IPS-NIHi11 (cell line): ENCODE data around the gene GGA2.
"Not testable (repeated sequence)": the region's sequence is repeated elsewhere in the genome, so short reads cannot be mapped to it uniquely, and the experiment has no call there.

Experiments
- DNase-seq: peaks from one replicate; pipeline ENCODE4 v3.0.0; 2012; ENCODE audit warnings: mixed read lengths, low spot score

GGA2 gene

DNA sequence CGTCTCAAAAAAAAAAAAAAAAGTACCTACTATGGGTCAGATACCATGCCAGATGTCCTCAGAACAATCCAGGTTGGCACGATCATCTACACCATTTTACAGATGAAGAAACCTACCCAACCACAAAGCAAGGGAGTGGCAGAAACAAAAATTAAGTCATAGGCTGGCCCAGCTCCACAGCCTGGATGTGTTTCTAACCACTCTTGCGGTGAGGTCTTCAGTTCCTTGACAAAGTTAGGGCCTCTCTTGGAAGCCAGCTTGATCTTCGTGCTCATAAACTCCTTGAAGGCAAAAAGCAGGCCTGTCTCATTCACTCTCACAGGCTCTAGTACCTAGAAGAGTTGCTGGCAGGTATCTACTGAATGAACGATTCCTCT, 6.2 kb downstream of the GGA2 start:
- DNase-seq: no peak

GRCh38 chr16:23502466-23502865, 7.8 kb downstream of the GGA2 start:
- no peak for DNase-seq

DNA sequence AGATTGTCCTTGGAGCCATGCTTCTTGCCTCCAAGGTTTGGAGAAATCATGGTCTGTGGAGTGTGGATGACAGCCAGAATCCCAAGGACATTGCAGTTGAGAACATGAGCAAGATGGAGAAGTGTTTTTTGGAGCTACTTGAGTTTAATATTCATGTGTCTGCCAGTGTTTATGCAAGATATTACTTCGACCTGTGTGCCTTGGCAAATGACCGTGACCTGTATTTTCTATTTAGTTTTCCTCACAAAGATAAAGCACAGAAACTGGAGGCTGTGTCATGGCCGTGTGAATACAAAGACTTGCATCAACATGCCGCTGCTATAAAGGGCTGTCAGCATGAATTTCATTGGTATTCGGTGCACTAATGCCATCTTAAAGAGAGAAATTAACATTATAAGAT, 9.0 kb downstream of the GGA2 start:
- no peak for DNase-seq

DNA sequence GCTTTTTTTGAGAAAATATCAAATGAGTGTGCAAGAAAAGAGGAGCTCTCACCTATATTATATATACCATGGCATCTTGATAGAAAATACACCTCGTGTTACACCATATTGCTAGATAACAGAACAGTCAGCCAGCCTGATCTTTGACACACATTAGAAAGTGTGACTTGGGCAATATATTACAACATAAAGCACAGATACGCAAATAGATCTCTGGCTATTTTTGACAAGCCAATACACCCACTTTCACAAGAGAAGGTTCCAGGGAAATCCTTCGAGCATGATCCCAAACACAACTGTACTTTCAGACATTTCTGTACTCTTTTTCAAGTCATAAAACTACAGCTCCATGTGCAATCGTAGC, 9.4 kb downstream of the GGA2 start:
- DNase-seq: no peak

DNA sequence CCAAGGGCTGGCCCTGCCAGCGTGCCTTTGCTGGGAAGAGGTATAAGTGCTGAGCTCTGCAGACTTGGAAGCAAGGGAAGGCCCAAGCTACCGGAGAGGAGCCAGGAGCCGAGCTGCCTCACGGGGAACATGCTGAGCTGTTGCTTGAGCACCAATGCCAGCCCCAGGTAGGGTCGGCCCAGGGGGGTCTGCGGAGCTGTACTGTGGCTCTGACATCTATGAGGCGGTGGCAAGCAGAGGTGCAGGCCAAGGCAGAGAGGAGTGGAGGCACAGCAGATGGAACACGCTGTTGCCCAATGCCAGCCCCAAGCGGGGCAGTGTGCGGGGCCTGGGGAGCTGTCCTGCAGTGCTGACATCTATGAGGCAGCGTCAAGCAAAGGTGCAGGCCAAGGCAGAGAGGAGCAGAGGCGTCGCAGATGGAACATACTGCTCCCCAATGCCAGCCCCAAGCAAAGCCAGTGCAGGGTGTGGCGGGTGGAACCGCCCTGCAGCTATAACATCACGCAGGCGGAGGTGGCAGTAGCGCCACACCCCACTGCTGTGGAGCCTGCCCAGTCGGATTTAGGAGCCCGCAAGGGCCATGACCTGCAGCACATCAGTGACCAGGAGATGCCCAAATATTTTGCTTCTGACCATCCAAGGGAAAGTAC, 10.0 kb downstream of the GGA2 start:
- no peak for DNase-seq

DNA sequence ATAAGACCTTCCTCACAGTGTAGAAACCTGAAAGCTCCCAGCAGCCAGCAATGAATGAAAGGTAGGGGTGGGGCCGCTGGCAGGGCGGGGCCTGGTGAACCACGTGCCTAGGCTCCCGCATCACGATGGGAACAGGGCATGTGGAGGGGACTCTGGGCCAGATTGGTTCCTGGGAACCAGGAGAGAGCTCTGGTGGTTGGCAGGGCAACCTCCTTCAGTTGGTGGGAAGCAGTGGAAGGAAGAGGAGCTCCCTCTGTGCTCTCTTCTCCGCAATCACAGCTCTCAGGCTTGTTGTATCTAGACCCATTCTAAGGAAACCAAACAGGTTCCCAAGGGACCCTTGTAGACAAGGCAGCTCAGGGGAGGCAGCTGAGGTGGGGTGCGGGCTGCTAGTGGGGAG, 10.5 kb downstream of the GGA2 start:
- peak; percentile 30 for DNase-seq

DNA sequence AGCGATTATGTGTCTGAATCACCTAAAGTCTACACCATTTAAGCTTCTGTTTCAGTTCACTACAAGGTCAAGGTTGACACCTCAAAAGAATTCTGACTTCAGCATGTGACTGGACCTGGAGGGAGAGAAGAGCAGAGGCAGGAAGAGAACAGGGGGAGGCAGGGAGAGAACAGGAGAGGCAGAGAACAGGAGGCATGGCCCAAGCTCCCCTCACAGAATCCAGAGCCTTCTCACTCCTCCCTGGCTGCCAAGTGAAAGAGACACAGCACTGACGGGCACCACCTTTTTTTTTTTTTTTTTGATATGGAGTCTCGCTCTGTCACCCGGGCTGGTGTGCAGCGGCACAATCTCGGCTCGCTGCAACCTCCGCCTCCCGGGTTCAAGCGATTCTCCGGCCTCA, 11.4 kb downstream of the GGA2 start:
- no peak for DNase-seq

DNA sequence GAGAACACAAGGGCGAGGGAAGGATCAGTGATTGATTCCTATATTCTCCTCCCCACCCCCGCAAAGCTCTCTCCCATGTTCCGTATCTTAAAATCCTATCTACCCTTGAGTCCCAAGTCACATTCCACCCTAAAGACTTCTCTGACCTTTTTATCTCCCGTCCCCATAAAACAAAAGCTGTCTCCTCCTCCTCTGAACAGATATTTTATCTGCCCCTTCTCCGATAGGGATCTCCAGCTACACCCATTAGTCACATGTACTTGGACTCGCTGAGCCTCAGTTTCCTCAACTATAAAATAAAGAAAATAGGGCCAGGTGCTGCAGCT, 12.8 kb downstream of the GGA2 start:
- no peak for DNase-seq

- DNase-seq: no peak
Measured at GRCh38 chr16:23496821-23497542, 13.3 kb downstream of the GGA2 start.

DNA sequence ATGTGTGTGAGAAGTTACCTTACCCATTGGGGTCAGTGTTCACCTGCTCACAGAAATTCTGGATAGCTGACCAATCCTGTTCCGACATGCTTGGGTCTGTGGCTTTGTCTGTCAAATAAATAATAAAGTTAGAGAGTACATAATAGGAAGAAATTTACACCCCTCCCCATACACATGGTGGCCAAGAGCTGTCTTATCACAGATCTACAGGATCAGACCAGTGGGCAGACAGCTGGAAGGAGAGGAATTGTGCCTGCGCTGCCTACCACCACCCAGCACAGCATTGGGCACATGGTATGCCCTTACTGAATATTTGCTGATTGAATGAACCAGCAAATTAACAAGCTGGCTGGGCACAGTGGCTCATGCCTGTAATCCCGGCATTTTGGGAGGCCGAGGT, 14.6 kb downstream of the GGA2 start:
- DNase-seq: no peak

DNA sequence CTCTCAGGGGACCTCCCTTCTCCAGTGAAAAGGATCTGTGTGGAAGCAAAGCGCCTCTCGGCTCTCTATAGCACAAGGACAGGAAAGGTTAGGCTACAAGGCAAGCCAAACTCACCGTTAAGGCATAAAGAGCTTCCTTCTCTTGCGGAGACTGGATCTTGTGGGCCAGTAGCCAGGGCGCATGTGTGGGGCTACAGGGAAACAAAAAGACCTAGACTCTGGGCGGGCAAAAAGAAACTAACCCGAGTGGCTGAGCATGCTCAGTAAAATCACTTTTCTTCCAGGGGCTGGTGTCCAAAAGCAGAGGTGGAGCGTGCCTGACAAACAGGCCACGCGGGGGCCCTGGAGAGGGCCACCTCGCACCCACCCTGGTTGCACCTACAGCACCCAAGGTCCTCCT, 16.1 kb downstream of the GGA2 start:
- no peak for DNase-seq

- peak; percentile 19 for DNase-seq
Measured at GRCh38 chr16:23491490-23492391, 18.6 kb downstream of the GGA2 start.

DNA sequence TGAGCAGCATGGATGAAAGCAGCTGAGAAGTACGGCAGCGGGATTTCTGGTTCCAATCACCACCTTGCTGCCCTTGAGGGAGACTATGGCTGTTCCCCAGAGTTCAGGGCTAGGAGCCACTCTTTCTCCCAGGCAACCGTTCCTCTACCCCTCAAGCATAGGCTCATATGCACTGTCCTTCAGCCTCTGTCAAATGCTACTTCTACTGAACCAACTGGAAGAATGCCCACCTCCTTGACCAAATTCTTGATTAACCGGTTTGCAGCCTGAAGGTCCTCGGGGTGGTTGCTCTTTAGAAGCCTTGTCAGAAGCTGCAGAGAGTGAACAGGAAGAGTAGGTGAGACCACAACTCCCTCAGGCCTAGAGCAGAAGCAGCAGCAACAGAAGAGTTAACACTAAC, 23.8 kb downstream of the GGA2 start:
- DNase-seq: no peak

DNA sequence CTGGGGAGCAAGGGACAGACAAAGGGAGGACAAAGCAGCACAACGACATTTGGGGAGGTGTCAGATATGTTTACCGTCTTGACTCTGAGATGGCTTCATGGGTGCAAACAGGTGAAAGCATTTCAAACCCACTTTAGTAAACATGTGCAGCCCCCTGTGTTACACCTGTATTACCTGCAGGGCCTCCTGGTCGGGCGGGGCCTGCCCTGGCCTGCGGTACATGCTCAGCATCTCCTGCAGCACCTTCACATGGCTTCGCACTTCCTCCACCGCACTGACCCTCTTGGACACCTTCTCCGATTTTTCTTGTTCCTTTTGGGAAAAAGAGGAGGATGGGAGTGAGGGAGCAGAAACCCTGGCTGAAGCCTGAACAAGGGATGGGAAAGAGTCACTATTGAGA, 24.5 kb downstream of the GGA2 start:
- DNase-seq: no peak

GRCh38 chr16:23485257-23485614, 25.1 kb downstream of the GGA2 start:
- no peak for DNase-seq

- DNase-seq: no peak
Measured at GRCh38 chr16:23484510-23485256, 25.6 kb downstream of the GGA2 start.

GRCh38 chr16:23483492-23483891, 26.8 kb downstream of the GGA2 start:
- not testable (repeated sequence) for DNase-seq

- DNase-seq: no peak
Measured at GRCh38 chr16:23482778-23483177, 27.5 kb downstream of the GGA2 start.

- no peak for DNase-seq
Measured at GRCh38 chr16:23480257-23480656, 30.0 kb downstream of the GGA2 start.

GRCh38 chr16:23479138-23479537, 31.2 kb downstream of the GGA2 start:
- DNase-seq: no peak

DNA sequence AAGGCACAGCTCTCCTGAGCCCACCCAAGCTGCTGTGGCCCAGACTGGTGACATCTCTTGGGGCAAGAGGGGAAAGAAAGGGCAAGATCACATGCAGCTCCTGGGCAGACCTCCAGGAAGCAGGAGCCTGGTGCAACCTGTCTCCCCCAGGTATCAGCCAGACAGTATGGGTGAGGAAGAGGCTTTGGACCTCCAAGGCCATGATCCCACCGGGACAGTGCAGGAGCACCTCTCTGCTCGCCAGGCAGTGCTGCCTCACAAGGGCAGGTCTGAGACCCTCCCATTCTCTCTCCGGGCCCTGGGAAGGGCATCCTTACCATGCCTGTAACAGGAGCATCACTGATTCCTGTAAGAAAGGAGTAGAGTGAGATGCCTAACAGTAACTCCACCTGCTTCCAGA, 31.7 kb downstream of the GGA2 start:
- no peak for DNase-seq

GRCh38 chr16:23476289-23476688, 34.0 kb downstream of the GGA2 start:
- DNase-seq: no peak

DNA sequence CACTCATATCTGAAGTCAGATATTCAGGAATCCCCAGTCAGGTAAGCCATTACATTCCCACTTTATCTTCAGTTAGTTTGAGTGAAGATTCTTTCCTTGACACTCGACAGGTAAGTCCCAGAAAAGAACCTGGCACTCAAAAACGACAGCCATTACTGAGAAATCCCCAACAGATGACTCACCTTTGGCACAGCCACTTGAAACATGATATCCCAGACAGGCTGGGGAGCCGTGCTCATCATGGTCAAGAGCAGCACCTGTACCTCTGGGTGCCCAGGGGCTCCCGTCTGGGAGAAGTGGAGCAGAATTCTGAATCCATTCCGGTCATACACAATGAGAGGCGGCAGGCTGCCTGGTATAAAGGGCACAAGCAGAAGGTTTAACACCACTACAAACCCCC, 40.5 kb downstream of the GGA2 start:
- peak; percentile 42 for DNase-seq
